Uterus (tissue), 2 donors: ENCODE measurements around the gene INTS15.

Experiments
- CTCF ChIP-seq, 4 experiments: fragments of 200-600 bp in 2 of 4; fragments of 450-650 bp in 2 of 4; sonication (generic) in 2 of 4; IDR thresholded peaks; one replicate each; pipeline ENCODE4 v1.5.1; 2016 to 2019; ENCODE audit warnings: antibody characterized with exemption in 4 of 4, mild to moderate bottlenecking in 2 of 4, moderate library complexity in 1 of 4
- POLR2A ChIP-seq, 2 donors: fragments of 450-650 bp; IDR thresholded peaks; one replicate each; pipeline ENCODE4 v1.6.1; 2016; ENCODE audit warnings: antibody characterized with exemption in 2 of 2, mild to moderate bottlenecking in 1 of 2, moderate library complexity in 1 of 2

- TF ChIP-seq CTCF (IDR thresholded peaks at IDR 0.05) (no peak), POLR2A (IDR thresholded peaks at IDR 0.05) (no peak)
These were observed 47.5 kb upstream of the INTS15 start for GRCh38 chr7:6542368-6542767.
